Measurements from ENCODE around the gene UBE3D.
A peak's percentile ranks its signal among the peaks of the same experiment; 100 is the strongest.
"Not testable (repeated sequence)": the region's sequence is repeated elsewhere in the genome, so short reads cannot be mapped to it uniquely, and the experiment has no call there.

UBE3D gene

GRCh38 chr6:82971877-82972460 lies 93.7 kb downstream of the UBE3D start:
- DNase-seq, result no peak

- no peak for DNase-seq
Measured at GRCh38 chr6:82970839-82971238, 94.8 kb downstream of the UBE3D start.

GRCh38 chr6:82968708-82969107 lies 96.9 kb downstream of the UBE3D start:
- no peak for DNase-seq

- DNase-seq, result no peak
Measured at GRCh38 chr6:82963191-82963925, 102.3 kb downstream of the UBE3D start.

- no peak for DNase-seq
Measured at GRCh38 chr6:82959385-82959941, 106.2 kb downstream of the UBE3D start.

GRCh38 chr6:82958551-82958950 lies 107.1 kb downstream of the UBE3D start:
- no peak for DNase-seq

- DNase-seq, result no peak
Measured at GRCh38 chr6:82957868-82958245, 107.8 kb downstream of the UBE3D start.

- no peak for DNase-seq
Measured at GRCh38 chr6:82957171-82957867, 108.3 kb downstream of the UBE3D start.

GRCh38 chr6:82955841-82956240 lies 109.8 kb downstream of the UBE3D start:
- DNase-seq, result no peak

- DNase-seq, result no peak
Measured at GRCh38 chr6:82954937-82955577, 110.6 kb downstream of the UBE3D start.

- no peak for DNase-seq
Measured at GRCh38 chr6:82954356-82954755, 111.3 kb downstream of the UBE3D start.

GRCh38 chr6:82953871-82954270 lies 111.8 kb downstream of the UBE3D start:
- DNase-seq, result no peak

- no peak for DNase-seq
Measured at GRCh38 chr6:82951935-82952334, 113.7 kb downstream of the UBE3D start.

- no peak for DNase-seq
Measured at GRCh38 chr6:82951389-82951788, 114.3 kb downstream of the UBE3D start.

GRCh38 chr6:82930915-82931314 lies 134.7 kb downstream of the UBE3D start:
- not testable (repeated sequence) for DNase-seq

GRCh38 chr6:82924799-82925535 lies 140.7 kb downstream of the UBE3D start:
- no peak for DNase-seq

GRCh38 chr6:82921258-82921657 lies 144.4 kb downstream of the UBE3D start:
- DNase-seq, result no peak

GRCh38 chr6:82917346-82918064 lies 148.1 kb downstream of the UBE3D start:
- no peak for DNase-seq

- DNase-seq, result no peak
Measured at GRCh38 chr6:82915666-82916065, 150.0 kb downstream of the UBE3D start.

- peak; percentile 36 for DNase-seq
Measured at GRCh38 chr6:82914511-82914910, 151.1 kb downstream of the UBE3D start.

GRCh38 chr6:82910820-82911219 lies 154.8 kb downstream of the UBE3D start:
- DNase-seq, result no peak

- DNase-seq, result no peak
Measured at GRCh38 chr6:82910395-82910794, 155.2 kb downstream of the UBE3D start.

Measured in DMS79 (cell line).